HG02870 (cell line): ENCODE data around the gene SQSTM1.
A peak's percentile ranks its signal among the peaks of the same experiment; 100 is the strongest.

Source experiments
- ATAC-seq: cut with Tn5 transposase; IDR thresholded peaks from one replicate; pipeline ENCODE4 v1.9.1; 2021; ENCODE audit warnings: mild to moderate bottlenecking, moderate library complexity; ENCODE audit not compliant: unreplicated experiment

SQSTM1 gene

GRCh38 chr5:179805070-179805528, 15.6 kb upstream of the SQSTM1 start:
- ATAC-seq, result no peak

- no peak for ATAC-seq
Measured at GRCh38 chr5:179805529-179806249, 15.0 kb upstream of the SQSTM1 start.

GRCh38 chr5:179806250-179807048, 14.3 kb upstream of the SQSTM1 start, which contains the start of gene MGAT4B:
MGAT4B (minus strand) TSS chr5:179806866; CDS start chr5:179806583, 283 bp downstream.
- ATAC-seq, result peak; percentile 55

- no peak for ATAC-seq
Measured at GRCh38 chr5:179812135-179812825, 8.4 kb upstream of the SQSTM1 start.

DNA sequence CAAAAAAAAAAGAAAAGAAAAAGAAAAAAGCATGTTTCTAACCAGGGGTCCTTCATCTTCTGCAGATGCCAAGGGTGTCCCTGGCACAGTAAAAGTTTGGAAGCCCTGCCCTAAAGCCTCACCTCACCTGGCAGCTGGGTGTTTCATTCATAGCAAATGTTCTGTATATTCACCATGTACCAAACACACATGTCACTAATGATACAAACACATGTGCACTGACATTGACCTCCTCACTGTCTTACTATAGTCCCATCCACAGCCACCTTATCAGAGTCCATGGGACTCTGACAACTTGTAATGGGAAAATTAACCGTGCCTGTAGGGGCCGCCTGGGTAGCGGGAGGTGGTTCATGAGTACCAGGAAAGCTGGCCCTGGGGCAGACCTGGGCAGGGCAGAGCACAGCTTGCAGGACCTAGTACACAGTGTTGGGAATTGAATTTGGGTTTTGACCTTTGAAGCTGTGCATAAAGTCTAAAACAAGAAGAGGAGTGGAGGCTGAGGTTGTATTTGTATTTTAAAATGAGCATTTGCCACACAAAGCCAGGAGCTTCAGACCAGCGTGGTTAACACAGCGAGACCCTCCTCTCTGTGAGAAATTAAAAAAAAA, 7.6 kb upstream of the SQSTM1 start:
- ATAC-seq, result no peak

DNA sequence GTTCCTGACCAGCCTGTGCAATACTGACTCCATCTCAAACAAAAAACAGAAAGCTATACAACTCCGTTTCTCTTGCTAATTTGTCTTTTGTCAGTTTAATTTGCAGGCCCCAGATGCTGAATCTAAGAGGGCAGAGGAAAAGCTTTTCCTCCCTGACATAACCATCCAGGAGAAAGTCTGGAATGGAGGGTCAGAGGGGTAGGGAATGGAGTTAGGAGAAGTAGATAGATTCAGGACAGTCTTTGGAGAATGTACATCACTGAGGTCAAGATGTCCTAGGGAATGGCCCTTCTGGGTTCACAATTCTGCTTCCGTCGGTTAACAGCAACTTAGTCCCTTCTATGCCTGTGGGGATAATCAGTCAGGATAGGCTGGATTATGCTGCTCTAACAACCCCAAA, 6.6 kb upstream of the SQSTM1 start:
- no peak for ATAC-seq

DNA sequence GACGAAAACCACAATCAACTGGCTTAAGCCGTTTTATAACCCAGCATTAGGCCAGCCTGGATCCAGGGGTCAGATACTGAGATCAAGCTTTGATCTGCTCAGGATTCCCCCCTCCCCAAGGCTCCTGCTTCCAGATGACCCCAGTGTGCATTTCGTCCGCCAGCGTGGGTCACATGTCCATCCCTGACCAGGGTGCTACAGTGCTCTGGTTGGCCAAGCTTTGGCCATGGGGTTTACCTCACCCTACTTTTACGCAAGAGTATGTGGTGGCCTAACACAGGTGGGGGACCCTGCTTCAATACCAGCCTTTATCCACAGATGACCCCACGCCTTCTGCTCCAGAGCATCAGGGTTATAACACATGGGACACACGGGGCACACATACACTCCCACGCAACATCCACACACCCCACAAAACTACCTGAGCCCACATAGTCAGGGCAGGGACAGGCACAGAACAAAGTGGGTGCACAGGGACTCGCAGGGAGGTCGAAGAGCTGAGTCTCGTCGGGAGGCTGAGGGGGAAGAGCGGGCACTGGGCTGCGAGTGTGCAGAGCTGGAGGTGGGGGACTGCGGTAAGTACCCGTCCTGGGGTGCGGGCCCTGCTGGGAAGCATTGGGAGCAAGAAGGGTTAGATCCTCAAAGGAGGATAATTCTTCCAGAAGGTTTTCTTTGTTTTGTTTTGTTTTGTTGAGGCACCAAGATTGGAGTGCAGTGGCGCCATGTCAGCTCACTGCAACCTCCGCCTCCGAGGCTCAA, 5.0 kb upstream of the SQSTM1 start:
- no peak for ATAC-seq

- no peak for ATAC-seq
Measured at GRCh38 chr5:179816401-179816795, 4.3 kb upstream of the SQSTM1 start.

DNA sequence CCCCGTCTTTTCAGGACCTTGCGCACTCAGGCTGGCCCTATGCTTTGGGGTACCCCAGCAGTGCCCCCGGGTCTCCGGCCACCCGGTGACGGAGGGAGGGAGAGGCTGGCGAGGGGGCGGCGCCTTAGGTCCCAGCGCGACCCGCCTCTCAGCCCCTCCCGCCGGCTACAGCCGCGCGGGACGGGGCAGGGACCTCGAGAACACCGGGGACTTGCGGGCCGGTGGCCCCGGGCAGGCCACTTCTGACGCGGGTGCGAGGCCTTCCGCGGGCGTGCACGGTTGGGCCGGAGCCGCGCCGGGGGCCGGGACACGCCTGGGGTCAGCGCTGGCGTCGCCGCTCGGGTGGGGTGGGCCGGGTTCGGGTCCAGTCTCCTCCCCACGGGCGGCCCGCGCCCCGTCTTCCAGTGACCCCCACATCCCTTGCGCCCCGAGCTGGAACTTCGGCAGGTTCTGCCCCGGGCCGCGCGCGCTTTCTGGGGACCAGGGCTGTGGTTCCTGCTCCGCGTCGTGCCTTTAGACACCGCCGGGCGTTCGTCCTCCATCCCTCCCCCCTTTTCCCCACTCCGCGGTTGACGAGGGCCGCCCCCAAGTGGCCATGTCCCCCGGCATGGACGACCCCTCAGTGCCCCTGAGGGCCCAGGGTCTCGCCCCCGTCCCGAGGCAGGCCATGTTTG, 3.8 kb upstream of the SQSTM1 start:
- ATAC-seq, result no peak

DNA sequence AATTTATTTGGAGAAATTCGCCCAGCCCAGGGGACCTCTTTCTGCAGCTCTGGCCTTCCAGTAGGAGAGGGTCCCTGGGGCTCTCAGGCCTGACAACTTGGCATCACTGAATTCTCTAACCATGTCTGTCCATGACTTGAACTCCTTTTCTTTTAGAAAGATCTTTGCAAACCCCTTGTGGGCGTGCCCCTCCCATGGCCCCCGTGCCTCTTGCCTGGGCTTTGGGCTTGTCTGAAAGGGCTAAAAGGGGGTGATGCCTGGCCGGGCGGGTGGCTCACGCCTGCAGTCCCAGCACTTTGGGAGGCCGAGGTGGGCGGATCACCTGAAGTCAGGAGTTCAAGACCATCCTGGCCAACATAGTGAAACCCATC, 3.2 kb upstream of the SQSTM1 start:
- ATAC-seq, result no peak

DNA sequence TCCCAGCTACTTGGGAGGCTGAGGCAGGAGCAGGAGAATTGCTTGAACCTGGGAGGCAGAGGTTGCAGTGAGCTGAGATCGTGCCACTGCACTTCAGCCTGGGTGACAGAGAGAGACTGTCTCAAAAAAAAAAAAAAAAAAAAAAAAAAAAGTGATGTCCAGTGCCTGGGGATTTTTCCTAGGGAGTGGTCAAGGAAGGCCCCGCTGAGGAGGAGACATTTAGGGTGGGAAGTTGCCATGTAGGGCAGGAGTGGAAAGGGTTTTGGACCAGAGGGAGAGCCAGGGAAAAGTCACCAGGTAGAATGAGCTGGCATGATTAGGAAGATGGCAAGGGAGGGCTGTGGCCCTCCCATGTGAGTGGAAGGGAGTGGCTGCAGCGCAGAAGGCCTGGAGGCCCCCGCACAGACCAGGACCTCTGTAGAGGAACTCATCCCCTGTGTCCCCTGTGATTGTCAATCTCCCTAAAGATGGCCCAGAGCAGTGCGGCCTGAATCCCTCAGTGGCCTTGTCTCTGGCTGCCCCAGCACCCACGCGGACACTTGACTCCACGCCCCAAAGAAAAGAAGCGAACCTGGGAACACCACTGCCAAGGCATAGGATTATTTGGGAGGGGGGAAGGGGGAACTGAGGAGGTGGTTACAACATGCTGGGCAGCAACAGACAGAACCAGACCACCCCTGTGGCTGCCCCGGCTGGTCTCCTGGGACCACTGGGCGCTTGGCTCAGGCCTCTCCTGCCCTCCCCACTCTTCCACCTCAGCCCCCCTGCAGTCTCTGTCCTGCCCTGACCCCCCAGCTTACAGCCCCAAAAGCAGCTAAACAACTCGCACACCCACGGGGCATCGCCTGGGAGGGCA, 2.6 kb upstream of the SQSTM1 start:
- ATAC-seq, result no peak

DNA sequence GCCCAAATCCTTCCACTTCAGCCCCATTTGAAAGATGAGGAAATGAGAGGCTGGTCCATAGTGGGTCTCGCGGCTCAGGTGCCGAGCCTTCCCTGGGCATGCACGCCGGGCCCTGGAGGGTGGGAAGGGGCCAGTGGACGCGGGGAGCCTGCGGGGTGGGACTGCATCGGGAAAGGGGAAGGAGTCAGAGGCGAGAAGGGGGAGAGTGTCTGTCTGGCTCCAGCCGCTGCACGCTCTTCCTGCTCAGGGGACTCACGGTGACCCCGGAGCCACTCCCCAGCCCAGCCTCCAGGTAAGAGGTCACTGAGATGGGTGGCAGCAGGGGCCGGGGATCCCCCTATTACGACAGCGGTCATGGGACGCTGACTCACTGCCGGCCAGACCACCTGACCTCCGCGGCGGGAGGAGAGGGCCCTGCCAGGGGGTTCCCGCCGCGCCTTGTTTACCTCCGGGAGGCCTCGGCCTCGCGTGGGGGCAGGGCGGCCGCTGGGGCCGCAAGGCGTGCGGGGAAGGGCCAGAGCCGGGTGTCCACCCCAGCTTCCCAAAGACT, 1.9 kb upstream of the SQSTM1 start:
- peak; percentile 58 for ATAC-seq

GRCh38 chr5:179819296-179820126, 1.2 kb upstream of the SQSTM1 start:
- ATAC-seq, result no peak

- ATAC-seq, result no peak
Measured at GRCh38 chr5:179820127-179820482, 600 bp upstream of the SQSTM1 start.

GRCh38 chr5:179821298-179822058, 773 bp downstream of the SQSTM1 start:
- ATAC-seq, result peak; percentile 42

- ATAC-seq, result no peak
Measured at GRCh38 chr5:179822059-179822432, 1.3 kb downstream of the SQSTM1 start.

- no peak for ATAC-seq
Measured at GRCh38 chr5:179822444-179822990, 1.8 kb downstream of the SQSTM1 start.
